HEK293 (cell line): ENCODE results near the gene INO80B.

ENCODE experiments used
- IKZF3 ChIP-seq: fragments of 450-650 bp; IDR thresholded peaks from 2 replicates; pipeline ENCODE4 v1.5.0; 2018; ENCODE audit warnings: missing biosample characterization, mild to moderate bottlenecking, missing genetic modification characterization, moderate library complexity
- MYNN ChIP-seq: fragments of 450-650 bp; formaldehyde crosslinking; IDR thresholded peaks from 2 replicates; pipeline ENCODE4 v1.5.1; 2016; ENCODE audit warnings: missing biosample characterization, missing genetic modification characterization, borderline replicate concordance
- PRDM1 ChIP-seq: fragments of 450-650 bp; formaldehyde crosslinking; IDR thresholded peaks from 2 replicates; pipeline ENCODE4; 2016; ENCODE audit warnings: missing biosample characterization, missing genetic modification characterization
- REPIN1 ChIP-seq: fragments of 450-650 bp; formaldehyde crosslinking; IDR thresholded peaks from 2 replicates; pipeline ENCODE4 v1.5.1; 2017; ENCODE audit warnings: missing biosample characterization, missing genetic modification characterization, low read depth
- SALL2 ChIP-seq: fragments of 450-650 bp; formaldehyde crosslinking; IDR thresholded peaks from 2 replicates; pipeline ENCODE4 v1.5.0; 2017; ENCODE audit warnings: missing biosample characterization, mild to moderate bottlenecking, missing genetic modification characterization, borderline replicate concordance
- SCRT2 ChIP-seq: fragments of 450-650 bp; formaldehyde crosslinking; IDR thresholded peaks from 2 replicates; pipeline ENCODE4 v1.5.1; 2016; ENCODE audit warnings: missing biosample characterization, missing genetic modification characterization
- ZBTB21 ChIP-seq: fragments of 450-650 bp; formaldehyde crosslinking; IDR thresholded peaks from 2 replicates; pipeline ENCODE4 v1.5.1; 2017; ENCODE audit warnings: missing biosample characterization, missing genetic modification characterization
- ZFHX2 ChIP-seq: fragments of 450-650 bp; formaldehyde crosslinking; conservative IDR thresholded peaks from 2 replicates; pipeline ENCODE4 v1.5.1; 2016; ENCODE audit warnings: missing biosample characterization, missing genetic modification characterization
- ZIC2 ChIP-seq: fragments of 450-650 bp; formaldehyde crosslinking; IDR thresholded peaks from 2 replicates; pipeline ENCODE4 v1.5.1; 2016; ENCODE audit warnings: missing biosample characterization, missing genetic modification characterization
- ZNF112 ChIP-seq: fragments of 450-650 bp; formaldehyde crosslinking; IDR thresholded peaks from 2 replicates; pipeline ENCODE4 v1.5.0; 2017; ENCODE audit warnings: missing biosample characterization, missing genetic modification characterization
- ZNF121 ChIP-seq: fragments of 450-650 bp; formaldehyde crosslinking; IDR thresholded peaks from 2 replicates; pipeline ENCODE4 v1.5.1; 2016; ENCODE audit warnings: missing biosample characterization, missing genetic modification characterization
- ZNF140 ChIP-seq: fragments of 450-650 bp; formaldehyde crosslinking; IDR thresholded peaks from 2 replicates; pipeline ENCODE4 v1.5.1; 2016; ENCODE audit warnings: missing biosample characterization, missing genetic modification characterization
- ZNF157 ChIP-seq: fragments of 450-650 bp; formaldehyde crosslinking; IDR thresholded peaks from 2 replicates; pipeline ENCODE4 v1.5.1; 2016; ENCODE audit warnings: missing biosample characterization, missing genetic modification characterization
- ZNF248 ChIP-seq: fragments of 450-650 bp; formaldehyde crosslinking; IDR thresholded peaks from 2 replicates; pipeline ENCODE4 v1.5.1; 2017; ENCODE audit warnings: missing biosample characterization, missing genetic modification characterization
- ZNF423 ChIP-seq: fragments of 450-650 bp; formaldehyde crosslinking; IDR thresholded peaks from 2 replicates; pipeline ENCODE4 v1.5.1; 2016; ENCODE audit warnings: missing biosample characterization, missing genetic modification characterization
- ZNF514 ChIP-seq: fragments of 450-650 bp; formaldehyde crosslinking; IDR thresholded peaks from 2 replicates; pipeline ENCODE4 v1.5.1; 2016; ENCODE audit warnings: missing biosample characterization, missing genetic modification characterization
- ZNF544 ChIP-seq: fragments of 450-650 bp; formaldehyde crosslinking; IDR thresholded peaks from 2 replicates; pipeline ENCODE4 v1.5.0; 2017; ENCODE audit warnings: missing biosample characterization, missing genetic modification characterization
- ZNF621 ChIP-seq: fragments of 450-650 bp; formaldehyde crosslinking; IDR thresholded peaks from 2 replicates; pipeline ENCODE4 v1.5.1; 2017; ENCODE audit warnings: missing biosample characterization, missing genetic modification characterization
- ZNF624 ChIP-seq: fragments of 450-650 bp; formaldehyde crosslinking; IDR thresholded peaks from 2 replicates; pipeline ENCODE4 v1.5.1; 2017; ENCODE audit warnings: missing biosample characterization, missing genetic modification characterization
- ZNF707 ChIP-seq: fragments of 450-650 bp; formaldehyde crosslinking; IDR thresholded peaks from 2 replicates; pipeline ENCODE4 v1.5.1; 2016; ENCODE audit warnings: missing biosample characterization, missing genetic modification characterization
- ZNF76 ChIP-seq: fragments of 450-650 bp; formaldehyde crosslinking; IDR thresholded peaks from 2 replicates; pipeline ENCODE4; 2016; ENCODE audit warnings: low read depth, missing biosample characterization, missing genetic modification characterization, borderline replicate concordance
- TF ChIP-seq, protein P1 (sequence below): fragments of 450-650 bp; formaldehyde crosslinking; IDR thresholded peaks from 2 replicates; pipeline ENCODE4 v1.5.0; 2017; ENCODE audit warnings: missing biosample characterization, missing genetic modification characterization, borderline replicate concordance
- TF ChIP-seq, protein P2 (sequence below): fragments of 450-650 bp; formaldehyde crosslinking; IDR thresholded peaks from 2 replicates; pipeline ENCODE4 v1.5.1; 2016; ENCODE audit warnings: missing biosample characterization, missing genetic modification characterization
- TF ChIP-seq, protein P3 (sequence below): fragments of 450-650 bp; formaldehyde crosslinking; conservative IDR thresholded peaks from 2 replicates; pipeline ENCODE4 v1.5.1; 2016; ENCODE audit warnings: low read depth, missing biosample characterization, missing genetic modification characterization
- TF ChIP-seq, protein P4 (sequence below): fragments of 450-650 bp; formaldehyde crosslinking; IDR thresholded peaks from 2 replicates; pipeline ENCODE4 v1.5.1; 2017; ENCODE audit warnings: missing biosample characterization, missing genetic modification characterization
- TF ChIP-seq, protein P5 (sequence below): fragments of 450-650 bp; formaldehyde crosslinking; IDR thresholded peaks from 2 replicates; pipeline ENCODE4 v1.5.1; 2016; ENCODE audit warnings: missing biosample characterization, missing genetic modification characterization
- TF ChIP-seq, protein P6 (sequence below): fragments of 450-650 bp; formaldehyde crosslinking; IDR thresholded peaks from 2 replicates; pipeline ENCODE4 v1.5.1; 2017; ENCODE audit warnings: missing biosample characterization, mild to moderate bottlenecking, missing genetic modification characterization, moderate library complexity
- TF ChIP-seq, protein P7 (sequence below): fragments of 450-650 bp; formaldehyde crosslinking; IDR thresholded peaks from 2 replicates; pipeline ENCODE4 v1.5.1; 2016; ENCODE audit warnings: missing biosample characterization, missing genetic modification characterization

Gene INO80B

DNA sequence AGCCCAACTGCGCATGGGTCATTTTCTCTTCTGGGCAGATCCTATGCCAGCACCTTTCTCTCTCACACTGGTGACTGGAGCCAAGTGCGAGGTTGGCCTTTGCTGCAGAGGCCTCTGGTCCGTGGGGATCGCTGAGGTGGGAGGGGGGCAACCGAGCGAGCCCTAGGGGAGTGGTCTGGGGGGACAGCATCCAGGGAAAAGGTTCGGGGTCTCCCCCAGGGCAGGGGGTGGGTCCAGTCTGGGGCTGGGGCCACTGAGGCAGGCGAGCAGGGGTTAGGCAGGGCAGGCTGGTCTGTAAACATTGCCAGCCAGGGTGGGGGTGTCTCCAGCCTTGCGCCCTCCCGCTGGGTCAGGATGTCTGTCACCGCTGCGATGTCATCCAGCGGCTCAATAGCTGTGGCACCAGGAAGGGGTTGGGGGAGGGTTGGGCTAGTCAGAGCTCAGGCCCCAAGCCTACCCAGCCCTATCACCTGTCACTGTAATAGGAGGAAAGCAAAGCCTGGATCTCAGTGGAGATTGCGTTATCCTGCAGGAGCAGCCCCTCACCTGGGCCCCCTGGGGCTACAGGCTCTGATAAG, 28.6 kb upstream of the INO80B start (continued):
- TF ChIP-seq, protein P1, sequence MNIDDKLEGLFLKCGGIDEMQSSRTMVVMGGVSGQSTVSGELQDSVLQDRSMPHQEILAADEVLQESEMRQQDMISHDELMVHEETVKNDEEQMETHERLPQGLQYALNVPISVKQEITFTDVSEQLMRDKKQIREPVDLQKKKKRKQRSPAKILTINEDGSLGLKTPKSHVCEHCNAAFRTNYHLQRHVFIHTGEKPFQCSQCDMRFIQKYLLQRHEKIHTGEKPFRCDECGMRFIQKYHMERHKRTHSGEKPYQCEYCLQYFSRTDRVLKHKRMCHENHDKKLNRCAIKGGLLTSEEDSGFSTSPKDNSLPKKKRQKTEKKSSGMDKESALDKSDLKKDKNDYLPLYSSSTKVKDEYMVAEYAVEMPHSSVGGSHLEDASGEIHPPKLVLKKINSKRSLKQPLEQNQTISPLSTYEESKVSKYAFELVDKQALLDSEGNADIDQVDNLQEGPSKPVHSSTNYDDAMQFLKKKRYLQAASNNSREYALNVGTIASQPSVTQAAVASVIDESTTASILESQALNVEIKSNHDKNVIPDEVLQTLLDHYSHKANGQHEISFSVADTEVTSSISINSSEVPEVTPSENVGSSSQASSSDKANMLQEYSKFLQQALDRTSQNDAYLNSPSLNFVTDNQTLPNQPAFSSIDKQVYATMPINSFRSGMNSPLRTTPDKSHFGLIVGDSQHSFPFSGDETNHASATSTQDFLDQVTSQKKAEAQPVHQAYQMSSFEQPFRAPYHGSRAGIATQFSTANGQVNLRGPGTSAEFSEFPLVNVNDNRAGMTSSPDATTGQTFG (tag by site-specific recombination) = no peak
- TF ChIP-seq ZNF157 (tag by site-specific recombination) (no peak), ZNF707 (tag by site-specific recombination) (no peak), REPIN1 (tag by site-specific recombination) (no peak), ZNF248 (tag by site-specific recombination) (no peak), ZNF423 (tag by site-specific recombination) (no peak), ZNF140 (tag by site-specific recombination) (no peak), ZBTB21 (tag by site-specific recombination) (0 out of 2 replicates have a peak, but pooled peaks have one; percentile 28), ZNF624 (tag by site-specific recombination) (no peak), ZIC2 (tag by site-specific recombination) (peak; percentile 17; the same call in 1 of the 2 replicates), ZNF112 (tag by site-specific recombination) (no peak), IKZF3 (tag by site-specific recombination) (no peak), ZNF621 (tag by site-specific recombination) (no peak), PRDM1 (tag by site-specific recombination) (no peak), SCRT2 (no peak), ZFHX2 (tag by site-specific recombination) (no peak), SALL2 (tag by site-specific recombination) (no peak), ZNF76 (no peak), ZNF121 (tag by site-specific recombination) (no peak), MYNN (tag by site-specific recombination) (no peak), ZNF544 (tag by site-specific recombination) (no peak), ZNF514 (tag by site-specific recombination) (no peak)
- TF ChIP-seq, protein P2, sequence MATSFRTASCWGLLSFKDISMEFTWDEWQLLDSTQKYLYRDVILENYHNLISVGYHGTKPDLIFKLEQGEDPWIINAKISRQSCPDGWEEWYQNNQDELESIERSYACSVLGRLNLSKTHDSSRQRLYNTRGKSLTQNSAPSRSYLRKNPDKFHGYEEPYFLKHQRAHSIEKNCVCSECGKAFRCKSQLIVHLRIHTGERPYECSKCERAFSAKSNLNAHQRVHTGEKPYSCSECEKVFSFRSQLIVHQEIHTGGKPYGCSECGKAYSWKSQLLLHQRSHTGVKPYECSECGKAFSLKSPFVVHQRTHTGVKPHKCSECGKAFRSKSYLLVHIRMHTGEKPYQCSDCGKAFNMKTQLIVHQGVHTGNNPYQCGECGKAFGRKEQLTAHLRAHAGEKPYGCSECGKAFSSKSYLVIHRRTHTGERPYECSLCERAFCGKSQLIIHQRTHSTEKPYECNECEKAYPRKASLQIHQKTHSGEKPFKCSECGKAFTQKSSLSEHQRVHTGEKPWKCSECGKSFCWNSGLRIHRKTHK (tag by site-specific recombination) = no peak
- TF ChIP-seq, protein P3, sequence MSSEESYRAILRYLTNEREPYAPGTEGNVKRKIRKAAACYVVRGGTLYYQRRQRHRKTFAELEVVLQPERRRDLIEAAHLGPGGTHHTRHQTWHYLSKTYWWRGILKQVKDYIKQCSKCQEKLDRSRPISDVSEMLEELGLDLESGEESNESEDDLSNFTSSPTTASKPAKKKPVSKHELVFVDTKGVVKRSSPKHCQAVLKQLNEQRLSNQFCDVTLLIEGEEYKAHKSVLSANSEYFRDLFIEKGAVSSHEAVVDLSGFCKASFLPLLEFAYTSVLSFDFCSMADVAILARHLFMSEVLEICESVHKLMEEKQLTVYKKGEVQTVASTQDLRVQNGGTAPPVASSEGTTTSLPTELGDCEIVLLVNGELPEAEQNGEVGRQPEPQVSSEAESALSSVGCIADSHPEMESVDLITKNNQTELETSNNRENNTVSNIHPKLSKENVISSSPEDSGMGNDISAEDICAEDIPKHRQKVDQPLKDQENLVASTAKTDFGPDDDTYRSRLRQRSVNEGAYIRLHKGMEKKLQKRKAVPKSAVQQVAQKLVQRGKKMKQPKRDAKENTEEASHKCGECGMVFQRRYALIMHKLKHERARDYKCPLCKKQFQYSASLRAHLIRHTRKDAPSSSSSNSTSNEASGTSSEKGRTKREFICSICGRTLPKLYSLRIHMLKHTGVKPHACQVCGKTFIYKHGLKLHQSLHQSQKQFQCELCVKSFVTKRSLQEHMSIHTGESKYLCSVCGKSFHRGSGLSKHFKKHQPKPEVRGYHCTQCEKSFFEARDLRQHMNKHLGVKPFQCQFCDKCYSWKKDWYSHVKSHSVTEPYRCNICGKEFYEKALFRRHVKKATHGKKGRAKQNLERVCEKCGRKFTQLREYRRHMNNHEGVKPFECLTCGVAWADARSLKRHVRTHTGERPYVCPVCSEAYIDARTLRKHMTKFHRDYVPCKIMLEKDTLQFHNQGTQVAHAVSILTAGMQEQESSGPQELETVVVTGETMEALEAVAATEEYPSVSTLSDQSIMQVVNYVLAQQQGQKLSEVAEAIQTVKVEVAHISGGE (tag by site-specific recombination) = no peak
- TF ChIP-seq, protein P4, sequence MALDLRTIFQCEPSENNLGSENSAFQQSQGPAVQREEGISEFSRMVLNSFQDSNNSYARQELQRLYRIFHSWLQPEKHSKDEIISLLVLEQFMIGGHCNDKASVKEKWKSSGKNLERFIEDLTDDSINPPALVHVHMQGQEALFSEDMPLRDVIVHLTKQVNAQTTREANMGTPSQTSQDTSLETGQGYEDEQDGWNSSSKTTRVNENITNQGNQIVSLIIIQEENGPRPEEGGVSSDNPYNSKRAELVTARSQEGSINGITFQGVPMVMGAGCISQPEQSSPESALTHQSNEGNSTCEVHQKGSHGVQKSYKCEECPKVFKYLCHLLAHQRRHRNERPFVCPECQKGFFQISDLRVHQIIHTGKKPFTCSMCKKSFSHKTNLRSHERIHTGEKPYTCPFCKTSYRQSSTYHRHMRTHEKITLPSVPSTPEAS = no peak
- TF ChIP-seq, protein P5, sequence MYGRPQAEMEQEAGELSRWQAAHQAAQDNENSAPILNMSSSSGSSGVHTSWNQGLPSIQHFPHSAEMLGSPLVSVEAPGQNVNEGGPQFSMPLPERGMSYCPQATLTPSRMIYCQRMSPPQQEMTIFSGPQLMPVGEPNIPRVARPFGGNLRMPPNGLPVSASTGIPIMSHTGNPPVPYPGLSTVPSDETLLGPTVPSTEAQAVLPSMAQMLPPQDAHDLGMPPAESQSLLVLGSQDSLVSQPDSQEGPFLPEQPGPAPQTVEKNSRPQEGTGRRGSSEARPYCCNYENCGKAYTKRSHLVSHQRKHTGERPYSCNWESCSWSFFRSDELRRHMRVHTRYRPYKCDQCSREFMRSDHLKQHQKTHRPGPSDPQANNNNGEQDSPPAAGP (tag by site-specific recombination) = 0 out of 2 replicates have a peak, but pooled peaks have one; percentile 28
- TF ChIP-seq, protein P6, sequence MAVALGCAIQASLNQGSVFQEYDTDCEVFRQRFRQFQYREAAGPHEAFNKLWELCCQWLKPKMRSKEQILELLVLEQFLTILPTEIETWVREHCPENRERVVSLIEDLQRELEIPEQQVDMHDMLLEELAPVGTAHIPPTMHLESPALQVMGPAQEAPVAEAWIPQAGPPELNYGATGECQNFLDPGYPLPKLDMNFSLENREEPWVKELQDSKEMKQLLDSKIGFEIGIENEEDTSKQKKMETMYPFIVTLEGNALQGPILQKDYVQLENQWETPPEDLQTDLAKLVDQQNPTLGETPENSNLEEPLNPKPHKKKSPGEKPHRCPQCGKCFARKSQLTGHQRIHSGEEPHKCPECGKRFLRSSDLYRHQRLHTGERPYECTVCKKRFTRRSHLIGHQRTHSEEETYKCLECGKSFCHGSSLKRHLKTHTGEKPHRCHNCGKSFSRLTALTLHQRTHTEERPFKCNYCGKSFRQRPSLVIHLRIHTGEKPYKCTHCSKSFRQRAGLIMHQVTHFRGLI (tag by site-specific recombination) = no peak
- TF ChIP-seq, protein P7, sequence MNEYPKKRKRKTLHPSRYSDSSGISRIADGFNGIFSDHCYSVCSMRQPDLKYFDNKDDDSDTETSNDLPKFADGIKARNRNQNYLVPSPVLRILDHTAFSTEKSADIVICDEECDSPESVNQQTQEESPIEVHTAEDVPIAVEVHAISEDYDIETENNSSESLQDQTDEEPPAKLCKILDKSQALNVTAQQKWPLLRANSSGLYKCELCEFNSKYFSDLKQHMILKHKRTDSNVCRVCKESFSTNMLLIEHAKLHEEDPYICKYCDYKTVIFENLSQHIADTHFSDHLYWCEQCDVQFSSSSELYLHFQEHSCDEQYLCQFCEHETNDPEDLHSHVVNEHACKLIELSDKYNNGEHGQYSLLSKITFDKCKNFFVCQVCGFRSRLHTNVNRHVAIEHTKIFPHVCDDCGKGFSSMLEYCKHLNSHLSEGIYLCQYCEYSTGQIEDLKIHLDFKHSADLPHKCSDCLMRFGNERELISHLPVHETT (tag by site-specific recombination) = no peak
